HepG2 (cell line): ENCODE results near the gene COL27A1. TPM values are rescaled to one million over a fixed set of nuclear protein-coding genes. Genes with fewer than 3 reads are reported as not detected.
"Not testable (repeated sequence)": the region's sequence is repeated elsewhere in the genome, so short reads cannot be mapped to it uniquely, and the experiment has no call there.

Source experiments
- ATAC-seq: fragments of 200-7000 bp; cut with Tn5 transposase; 3 replicates; pipeline ENCODE4 v1.9.1; 2020; ENCODE audit warnings: mild to moderate bottlenecking, moderate library complexity
- BruUV-seq: library from RNA; stranded (reverse); fragments of 400-500 nt; replicated peaks from 2 replicates; lab custom pipeline; 2021; lab: Mats Ljungman, UMichigan
- CTCF ChIA-PET: fragments of 300-600 bp; formaldehyde crosslinking; extraction: SDS; loops from one replicate; lab custom pipeline; 2021; ENCODE audit warnings: low total read pairs, inconsistent platforms, low intra/inter-chr PET ratio; lab: Yijun Ruan, JAX
- POLR2A ChIA-PET: fragments of 350-600 bp; sonication (Branson Sonifier 250); formaldehyde crosslinking; loops from one replicate; lab custom pipeline; 2020; ENCODE audit warnings: antibody characterized with exemption, inconsistent platforms; lab: Yijun Ruan, JAX
- DNase-seq: peaks from one replicate; pipeline ENCODE4 v3.0.0-alpha.2; 2015; ENCODE audit warnings: low spot score
- FAIRE-seq: peaks from 3 replicates; lab custom pipeline; 2011; peaks lifted over from hg19 to GRCh38; lab: Jason Lieb, UNC
- H2AFZ ChIP-seq: one replicate; pipeline ENCODE4 v1.6.1; 2011; ENCODE audit warnings: low read length, inconsistent platforms
- H3K27ac ChIP-seq: fragments of 300-600 bp; 3 replicates; pipeline ENCODE4 v1.8.0; 2011; ENCODE audit warnings: mixed run types, mild to moderate bottlenecking, mixed read lengths, low read length, inconsistent platforms; ENCODE audit not compliant: insufficient read depth; ENCODE audit errors: extremely low read length
- H3K27me3 ChIP-seq, 2 experiments: fragments of 200-600 bp in 1 of 2; 2 replicates in 1 of 2; 3 replicates in 1 of 2; pipeline versions ENCODE4 v1.6.0 to v1.8.0; 2011; ENCODE audit warnings: low read length in 2 of 2, mild to moderate bottlenecking in 2 of 2, moderate library complexity in 2 of 2, inconsistent platforms in 1 of 2; ENCODE audit not compliant: insufficient read depth in 2 of 2, control insufficient read depth in 1 of 2
- H3K36me3 ChIP-seq, 2 experiments: fragments of 200-600 bp in 1 of 2; replicated peaks in 1 of 2; 2 replicates in 1 of 2; 3 replicates in 1 of 2; pipeline versions ENCODE4 v1.5.1 to v1.8.0; 2011; ENCODE audit warnings: low read length in 2 of 2, inconsistent platforms in 1 of 2; ENCODE audit not compliant: insufficient read depth in 2 of 2, control insufficient read depth in 1 of 2
- H3K4me1 ChIP-seq: 2 replicates; pipeline ENCODE4 v1.5.1; 2012; ENCODE audit warnings: low read length, inconsistent platforms; ENCODE audit not compliant: insufficient read depth
- H3K4me2 ChIP-seq: 2 replicates; pipeline ENCODE4 v1.6.0; 2011; ENCODE audit warnings: low read depth, low read length, inconsistent platforms
- H3K4me3 ChIP-seq, 3 experiments: fragments of 200-600 bp in 1 of 3; sonication (generic), shearing (Covaris generic) in 1 of 3; replicated peaks in 1 of 3; 2 replicates each; pipeline ENCODE4 v1.5.1; 2011 to 2016; ENCODE audit warnings: low read length in 3 of 3, inconsistent platforms in 2 of 3, low read depth in 2 of 3, mild to moderate bottlenecking in 2 of 3, control low read depth in 1 of 3, mixed read lengths in 1 of 3; ENCODE audit not compliant: insufficient read depth in 1 of 3
- H3K79me2 ChIP-seq: one replicate; pipeline ENCODE4 v1.6.1; 2011; ENCODE audit warnings: low read length, inconsistent platforms; ENCODE audit not compliant: insufficient read depth
- H3K9ac ChIP-seq: 2 replicates; pipeline ENCODE4 v1.6.0; 2011; ENCODE audit warnings: mild to moderate bottlenecking, low read depth, low read length, inconsistent platforms; ENCODE audit not compliant: insufficient read depth
- H3K9me3 ChIP-seq: 2 replicates; pipeline ENCODE4 v1.5.1; 2012; ENCODE audit warnings: mild to moderate bottlenecking, low read length
- H4K20me1 ChIP-seq: 2 replicates; pipeline ENCODE4 v1.6.0; 2011; ENCODE audit warnings: inconsistent platforms, mild to moderate bottlenecking, low read length, moderate library complexity; ENCODE audit not compliant: insufficient read depth
- POLR2A ChIP-seq, 2 experiments: IDR thresholded peaks; 2 replicates each; pipeline ENCODE4 v1.6.1; 2011; ENCODE audit warnings: low read depth in 2 of 2, low read length in 2 of 2, mild to moderate bottlenecking in 1 of 2, moderate library complexity in 1 of 2; ENCODE audit not compliant: insufficient read depth in 1 of 2
- RBFOX2 ChIP-seq: fragments of 200-400 bp; formaldehyde crosslinking; IDR thresholded peaks from 2 replicates; pipeline ENCODE4 v1.6.1; 2017; ENCODE audit warnings: low read depth, mild to moderate bottlenecking, low read length
- ZNF629 ChIP-seq: sonication (generic); formaldehyde crosslinking; conservative IDR thresholded peaks from 2 replicates; pipeline ENCODE4 v1.5.0; 2020; ENCODE audit warnings: missing genetic modification reagents
- ZNF768 ChIP-seq: sonication (generic); formaldehyde crosslinking; IDR thresholded peaks from 2 replicates; pipeline ENCODE4 v1.4.0; 2020; ENCODE audit warnings: missing genetic modification reagents
- WGBS: methylation state at CpG from one replicate; pipeline ENCODE4 v1.1.6; 2017; ENCODE audit warnings: low lambda C conversion rate; 5-methylcytosine and 5-hydroxymethylcytosine counted together
- in situ Hi-C: cut with HindIII; loops from 2 replicates; pipeline ENCODE4 v1.10.0; 2017; ENCODE audit warnings: low pct_unique_long_range_greater_than_20kb; ENCODE audit not compliant: extremely low pct_ligation_motif_present
- intact Hi-C: fragments of 100-400 bp; cut with micrococcal nuclease; formaldehyde crosslinking; loops from one replicate; pipeline ENCODE4 v1.10.0; 2022; ENCODE audit not compliant: unreplicated experiment
- polyA plus RNA-seq, 8 experiments: library from polyadenylated mRNA; depleted of rRNA in 3 of 8; stranded (reverse) in 7 of 8; unstranded in 1 of 8; fragments of >200 nt; fragmentation: Illumina TruSeq in 4 of 8; extraction: Trizol in 4 of 8; gene quantifications; 2 replicates each; pipeline versions ENCODE4 v1.2.1 to v1.2.3, GENCODE V29; 2011 to 2016; ENCODE audit warnings: low read depth in 4 of 8, missing spikeins in 1 of 8, mixed read lengths in 1 of 8; ENCODE audit not compliant: insufficient read depth in 1 of 8
- total RNA-seq, 5 experiments: library from RNA; depleted of rRNA; stranded (reverse); fragments of >200 nt; fragmentation: Illumina TruSeq; extraction: Trizol; gene quantifications; 2 replicates each; pipeline ENCODE4 v1.2.3, GENCODE V29; 2016; ENCODE audit warnings: low read depth in 1 of 5

Gene COL27A1
- total and polyA plus RNA-seq, 2 of the 13 experiments (the other 11 are each of a cell fraction or from before 2014, with no cell fraction given), result 71.3 to 89.1 TPM

- peak overlapping the region in 1 of 3 experiments; percentile 33; a peak in 3 of 6 replicates for H3K4me3 ChIP-seq
- intact Hi-C loops, DNase-seq, H4K20me1 ChIP-seq, POLR2A ChIA-PET, CTCF ChIA-PET, BruUV-seq, H3K27ac ChIP-seq, H2AFZ ChIP-seq, in situ Hi-C loops, H3K9me3 ChIP-seq, H3K27me3 ChIP-seq, ATAC-seq, H3K36me3 ChIP-seq, FAIRE-seq, H3K9ac ChIP-seq: not testable (repeated sequence)
- peaks cover 10% of the 10 kb centered on the region for H3K79me2 ChIP-seq
- WGBS, result 63% methylated on average over 10 of the region's 19 CpGs
- H3K4me2 ChIP-seq, result peak overlapping the region; percentile 88
- peak; percentile 87 for TF ChIP-seq ZNF768
- peaks cover 49% of the 10 kb centered on the region for H3K4me1 ChIP-seq
Observed at GRCh38 chr9:114331229-114332195, 176.2 kb downstream of the COL27A1 start.

GRCh38 chr9:114332474-114333040 lies 177.2 kb downstream of the COL27A1 start:
- H3K27ac ChIP-seq, CTCF ChIA-PET, H3K9me3 ChIP-seq, FAIRE-seq, H3K4me3 ChIP-seq, H3K27me3 ChIP-seq, H3K36me3 ChIP-seq, ATAC-seq, H3K4me2 ChIP-seq, H3K9ac ChIP-seq, H4K20me1 ChIP-seq, DNase-seq, intact Hi-C loops, BruUV-seq, H2AFZ ChIP-seq, POLR2A ChIA-PET, in situ Hi-C loops: not testable (repeated sequence)
- peaks cover 10% of the 10 kb centered on the region for H3K79me2 ChIP-seq
- TF ChIP-seq ZNF629 (CRISPR knock-in tag), result peak; percentile 58
- TF ChIP-seq RBFOX2, result 0 out of 2 replicates have a peak, but pooled peaks have one; percentile 20
- TF ChIP-seq POLR2A (IDR thresholded peaks at IDR 0.05; ENCODE audit: insufficient read depth in 1 of 2, low read depth in 2 of 2, low read length in 2 of 2), result peak; percentile 17 to 35; a peak in 1 of 4 replicates
- WGBS, result 88% methylated on average over 4 of the region's 4 CpGs
- H3K4me1 ChIP-seq, result peaks cover 46% of the 10 kb centered on the region

- H4K20me1 ChIP-seq, BruUV-seq, ATAC-seq, H3K4me2 ChIP-seq, in situ Hi-C loops, H3K27me3 ChIP-seq, intact Hi-C loops, H3K27ac ChIP-seq, H3K9ac ChIP-seq, DNase-seq, POLR2A ChIA-PET, H3K9me3 ChIP-seq, H3K4me3 ChIP-seq, CTCF ChIA-PET, H2AFZ ChIP-seq: not testable (repeated sequence)
- peaks cover 10% of the 10 kb centered on the region for H3K79me2 ChIP-seq
- 100% methylated on average over 2 of the region's 4 CpGs for WGBS
- H3K4me1 ChIP-seq, result peaks cover 34% of the 10 kb centered on the region
- FAIRE-seq, result peak; percentile 70
- H3K36me3 ChIP-seq, result peaks cover 0 to 12% of the 10 kb centered on the region in 2 experiments; a peak in 2 of 5 replicates
Observed at GRCh38 chr9:114333718-114334117, 178.4 kb downstream of the COL27A1 start.
